ENCODE data around the gene GALNT18.
A peak's percentile ranks its signal among the peaks of the same experiment; 100 is the strongest.

The GALNT18 gene

DNA sequence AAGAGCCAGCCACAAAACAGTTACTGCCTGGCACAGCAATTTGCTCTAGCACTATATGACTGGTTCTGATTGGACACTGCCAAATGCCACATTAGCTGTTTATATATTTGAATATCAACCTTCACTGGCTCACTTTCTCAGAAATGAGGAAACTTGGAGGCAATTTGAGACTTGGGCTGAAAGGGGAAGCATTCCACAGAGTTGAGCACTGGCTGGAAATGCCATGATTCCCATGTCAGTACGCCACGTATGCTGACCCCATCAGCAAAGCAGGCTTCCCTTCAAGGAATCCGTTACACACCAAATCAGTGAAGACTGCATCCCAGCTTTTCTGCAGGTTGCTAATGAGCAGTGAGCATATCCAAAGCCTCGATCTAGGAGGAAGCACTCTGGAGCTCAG lies 34.7 kb downstream of the GALNT18 start:
- no peak for DNase-seq (ENCODE audit: low read depth)

DNA sequence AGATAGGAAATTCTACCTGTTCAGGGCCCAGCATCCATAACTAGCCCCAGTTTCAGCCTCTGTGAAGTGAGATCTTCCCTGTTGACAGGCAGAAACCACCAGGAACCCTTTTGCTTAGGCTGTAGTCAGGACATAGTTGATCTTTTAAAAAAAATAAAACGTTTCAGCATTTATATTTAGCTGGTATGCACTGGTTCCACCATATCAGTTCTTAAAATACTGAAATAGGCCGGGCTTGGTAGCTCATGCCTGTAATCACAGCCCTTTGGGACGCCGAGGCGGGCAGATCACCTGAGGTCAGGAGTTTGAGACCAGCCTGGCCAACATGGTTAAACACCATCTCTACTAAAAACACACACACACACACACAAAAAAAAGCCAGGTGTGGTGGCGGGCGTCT lies 35.3 kb downstream of the GALNT18 start:
- DNase-seq (ENCODE audit: low read depth) = no peak

DNA sequence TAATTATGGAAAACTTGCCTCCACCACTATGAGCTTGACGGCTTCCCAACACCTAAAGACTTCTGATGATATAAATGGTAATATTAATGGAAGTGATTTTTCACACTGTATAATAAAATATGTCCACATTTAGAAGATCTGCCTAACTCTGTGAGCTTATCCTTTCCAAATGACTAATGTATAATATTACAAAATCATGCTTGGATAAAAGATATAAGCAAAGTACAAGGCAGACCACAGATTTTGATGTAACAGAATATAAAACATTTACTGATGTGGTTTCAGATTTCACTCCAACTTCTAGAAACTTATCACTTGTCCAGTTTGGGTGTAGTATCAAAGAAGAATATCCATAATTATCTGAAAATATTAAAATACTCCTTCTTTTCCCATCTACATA lies 36.9 kb downstream of the GALNT18 start:
- no peak for DNase-seq (ENCODE audit: low read depth)

DNA sequence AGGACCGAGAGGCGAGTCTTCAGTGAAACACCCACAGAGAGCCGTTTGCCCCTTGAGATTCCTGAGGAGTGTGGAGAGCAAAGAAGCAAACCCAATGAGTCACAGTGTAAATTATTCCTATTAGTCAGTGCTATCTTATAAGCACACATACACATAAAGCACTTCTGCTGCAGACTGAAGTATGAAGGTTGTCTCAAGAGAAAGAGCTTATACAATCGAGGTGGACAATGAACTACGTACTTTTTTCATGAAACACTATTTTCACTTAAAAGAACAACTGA lies 37.3 kb downstream of the GALNT18 start:
- peak; percentile 42 for DNase-seq (ENCODE audit: low read depth)

DNA sequence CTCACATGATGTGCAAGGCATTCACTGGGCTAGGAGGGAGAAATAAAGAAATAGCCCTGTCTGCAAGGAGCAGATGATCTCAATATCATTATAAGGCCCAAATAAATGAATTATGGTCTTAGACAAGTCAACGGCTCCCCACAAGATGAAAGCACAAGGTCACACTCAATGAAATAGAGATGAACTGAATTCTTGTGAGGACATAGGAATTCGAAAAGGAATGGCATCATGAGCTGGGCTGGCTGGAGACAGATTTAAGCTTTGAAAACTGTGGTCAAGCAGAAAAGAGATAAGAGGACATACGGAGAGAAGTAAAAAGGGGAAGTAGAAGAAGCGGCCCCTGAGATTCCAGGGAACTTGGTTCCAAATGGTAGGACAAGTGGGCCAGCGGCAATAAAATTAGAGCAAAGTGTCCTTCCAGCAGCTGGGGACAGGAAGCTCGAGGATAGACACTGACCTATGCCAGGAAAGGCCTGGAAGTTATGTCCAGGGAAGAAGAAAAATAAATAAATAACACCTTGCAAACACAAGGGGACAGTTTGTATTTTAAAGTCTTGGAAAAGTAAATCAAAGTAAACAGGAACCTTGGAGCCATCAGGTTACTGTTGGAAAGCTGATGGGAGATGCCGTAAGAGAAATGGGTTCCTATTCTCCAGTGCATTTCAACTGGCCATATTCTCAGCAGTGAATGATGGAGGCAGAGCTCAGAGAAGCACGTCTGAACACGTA lies 37.8 kb downstream of the GALNT18 start:
- DNase-seq (ENCODE audit: low read depth) = no peak

DNA sequence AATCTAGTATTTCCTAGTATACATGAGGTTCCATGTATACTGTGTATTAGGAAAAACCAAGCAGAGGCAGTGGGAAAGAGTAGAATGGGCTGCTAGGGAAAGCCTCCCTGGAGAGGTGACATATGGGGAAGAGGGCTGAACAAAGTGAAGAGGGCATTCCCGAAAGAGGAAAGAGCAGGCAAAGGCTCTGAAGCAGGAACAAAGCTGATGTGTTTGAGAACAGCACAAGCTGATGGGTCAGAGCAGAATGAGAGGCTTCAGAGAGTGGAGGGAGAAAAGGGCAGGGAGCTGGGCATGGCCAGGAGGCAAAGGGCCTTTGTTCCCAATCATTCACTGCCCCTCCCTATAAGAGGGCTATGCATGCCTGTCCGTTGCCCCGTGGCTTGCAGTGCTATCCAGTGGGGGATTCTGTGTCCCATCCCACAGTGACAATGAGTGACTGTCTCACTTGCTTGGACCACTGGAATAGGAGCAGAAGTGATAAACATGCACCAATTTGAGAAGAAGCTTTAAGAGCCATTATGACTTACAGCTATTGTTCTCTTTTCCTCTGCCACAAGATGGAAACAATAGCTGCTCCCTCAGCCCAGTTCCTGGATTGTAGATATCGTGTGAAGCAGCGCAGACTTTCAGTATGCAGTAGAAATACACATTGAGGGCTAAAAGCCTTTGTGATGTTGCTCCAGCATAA lies 39.6 kb downstream of the GALNT18 start:
- no peak for DNase-seq (ENCODE audit: low read depth)

DNA sequence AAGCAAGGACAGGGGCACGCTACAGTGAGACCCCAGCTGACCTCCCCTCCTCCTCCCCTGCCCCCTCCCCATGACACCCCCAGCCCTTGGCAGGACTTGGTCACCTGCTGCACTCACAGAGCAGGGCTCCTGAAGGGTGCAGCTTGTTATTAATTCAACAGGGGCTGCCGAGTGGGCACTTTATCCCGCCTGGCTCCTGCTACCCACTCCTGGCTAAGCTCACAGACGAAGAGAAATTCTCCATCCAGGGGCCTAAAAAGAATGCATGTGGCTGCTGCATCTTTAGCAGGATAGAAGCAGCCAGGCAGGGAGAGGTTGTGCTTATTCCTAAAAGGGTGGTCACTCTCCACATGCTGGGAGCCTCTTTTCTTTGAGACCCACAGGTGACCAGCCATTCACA lies 40.3 kb downstream of the GALNT18 start:
- DNase-seq (ENCODE audit: low read depth) = no peak

DNA sequence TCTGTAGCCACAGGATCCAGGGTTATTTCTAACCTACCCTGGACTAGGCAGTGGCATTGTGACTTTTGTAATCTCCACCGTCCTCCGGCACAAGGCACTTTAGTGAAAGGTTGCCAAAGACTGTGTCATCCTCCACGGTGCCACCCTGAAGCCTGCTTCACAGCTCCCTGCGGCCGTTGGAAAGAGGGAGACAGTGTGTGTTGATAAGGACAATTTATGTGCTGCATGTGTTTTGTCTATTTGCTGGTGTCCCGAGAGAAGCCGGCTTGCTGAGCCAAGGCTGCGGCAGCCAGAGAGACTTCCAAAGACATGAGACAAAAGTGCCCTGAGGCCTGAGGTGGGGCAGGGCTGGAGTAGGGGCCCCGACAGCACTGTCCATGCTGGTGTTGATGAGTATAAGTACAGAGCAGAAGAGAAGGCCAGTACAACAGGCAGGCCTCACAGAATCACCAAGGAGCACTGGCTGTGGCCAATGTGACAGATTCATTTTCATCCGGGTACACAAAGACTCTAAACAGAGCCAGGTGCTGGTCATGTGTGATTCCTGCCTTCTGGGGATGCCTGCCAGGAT lies 40.9 kb downstream of the GALNT18 start:
- no peak for DNase-seq (ENCODE audit: low read depth)

DNA sequence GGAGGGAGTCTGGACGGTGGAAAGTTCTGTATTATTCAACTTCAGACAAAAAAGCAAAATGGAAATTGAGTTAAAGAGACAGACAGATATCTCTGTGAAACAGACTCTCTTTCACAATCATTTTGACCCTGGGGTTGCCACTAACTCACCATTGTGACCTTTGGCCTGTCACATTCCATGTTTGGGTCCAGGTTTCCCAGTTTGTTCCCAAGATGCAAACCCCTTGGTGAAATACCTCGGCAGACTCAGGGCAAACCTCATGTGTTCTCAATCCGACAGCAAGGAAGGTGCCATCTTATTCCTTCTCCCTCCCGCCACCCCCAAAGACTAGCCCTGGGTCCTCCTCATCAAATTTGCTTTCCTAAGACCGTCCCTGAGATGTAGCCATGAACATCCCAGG lies 41.8 kb downstream of the GALNT18 start:
- no peak for DNase-seq (ENCODE audit: low read depth)

DNA sequence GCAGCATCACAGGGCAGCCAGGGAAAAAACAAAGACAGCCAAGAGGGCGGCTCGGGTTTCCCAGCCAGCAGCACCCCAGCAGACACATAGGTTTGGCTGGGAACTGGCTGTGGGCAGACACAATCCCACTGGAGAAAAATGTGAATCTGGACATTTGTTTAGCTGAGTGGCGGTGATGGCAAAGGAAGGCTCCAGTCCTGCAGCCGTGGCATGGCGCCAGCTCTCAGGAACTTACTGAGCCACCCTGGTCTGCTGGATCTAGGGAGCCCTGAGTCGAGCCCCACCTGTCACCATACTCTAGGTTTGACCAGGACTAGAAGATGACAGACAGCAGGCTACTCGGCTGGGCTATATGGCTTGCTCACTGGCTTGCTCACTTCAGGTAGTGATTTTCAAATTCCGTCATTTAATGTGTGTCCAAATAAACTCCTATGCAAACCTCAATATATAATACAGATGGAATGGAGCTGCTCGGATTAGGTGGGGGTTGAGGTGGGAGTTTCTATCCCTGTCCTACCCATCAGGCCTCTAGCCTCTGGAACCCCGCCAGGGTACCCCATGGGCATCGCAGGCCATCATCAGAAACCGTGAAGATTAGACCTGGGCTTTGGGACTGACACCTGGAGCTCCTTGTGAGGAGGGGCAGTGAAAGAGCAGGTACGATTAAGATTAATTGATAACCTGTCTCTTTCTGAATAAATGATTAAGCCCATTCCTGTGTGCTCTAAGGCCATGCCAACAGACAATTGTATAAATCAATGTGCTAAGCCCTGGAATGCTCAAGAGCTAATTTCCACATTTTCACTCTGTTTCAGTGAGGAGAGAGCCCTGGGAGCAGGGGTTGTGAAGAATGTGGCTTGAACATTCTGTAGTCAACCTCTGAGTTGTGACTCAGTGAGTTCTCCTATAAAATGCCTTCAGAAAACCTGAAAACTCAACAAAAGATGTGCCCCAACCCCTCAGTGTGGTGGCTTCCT lies 42.5 kb downstream of the GALNT18 start:
- no peak for DNase-seq (ENCODE audit: low read depth)

DNA sequence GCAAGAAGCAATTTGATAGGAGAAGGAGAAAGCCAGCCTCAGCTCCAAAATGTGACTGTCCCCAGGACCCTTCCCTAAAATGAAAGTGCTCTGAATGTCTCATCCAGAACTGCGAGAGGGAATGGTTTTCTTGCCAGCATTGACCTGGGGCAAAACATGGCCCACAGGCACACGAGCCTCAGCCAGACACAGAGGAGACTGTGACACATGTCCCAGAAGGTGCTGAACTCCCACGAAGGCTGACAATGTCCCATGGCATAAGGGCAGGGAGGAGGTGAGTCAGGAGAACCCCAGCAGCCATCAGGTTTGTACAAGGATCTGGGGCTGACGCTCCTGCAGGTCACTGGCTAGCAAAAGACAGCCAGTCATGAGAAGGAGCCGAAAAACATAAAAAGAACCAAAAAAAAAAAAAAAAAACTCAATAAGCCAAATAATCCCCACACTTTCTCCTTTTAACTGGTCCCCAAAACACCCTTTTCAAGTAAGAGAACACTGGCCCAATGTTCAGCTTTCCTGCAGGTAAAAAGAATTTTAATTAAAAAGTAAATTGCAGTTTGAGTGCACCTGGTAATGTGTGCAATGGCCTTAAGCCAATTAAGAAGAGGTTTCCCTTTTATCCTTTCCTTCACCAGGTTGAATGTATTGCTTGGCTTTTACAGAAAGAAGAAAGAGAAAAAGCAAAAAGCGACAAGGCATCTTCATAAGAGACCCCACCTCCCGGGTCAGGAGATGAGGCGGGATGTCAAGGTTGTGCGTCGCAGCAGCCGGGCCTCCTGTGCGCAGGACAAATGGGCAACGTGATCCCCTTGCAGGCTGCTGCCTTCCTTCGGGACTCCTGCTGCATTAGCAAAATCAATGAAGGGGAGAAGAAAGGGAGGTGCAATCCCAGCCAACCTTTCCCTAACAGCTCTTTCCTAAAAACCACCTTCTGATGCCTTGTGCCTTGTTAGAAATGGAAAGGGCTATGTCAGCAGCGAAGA lies 43.6 kb downstream of the GALNT18 start:
- DNase-seq (ENCODE audit: low read depth) = no peak

DNA sequence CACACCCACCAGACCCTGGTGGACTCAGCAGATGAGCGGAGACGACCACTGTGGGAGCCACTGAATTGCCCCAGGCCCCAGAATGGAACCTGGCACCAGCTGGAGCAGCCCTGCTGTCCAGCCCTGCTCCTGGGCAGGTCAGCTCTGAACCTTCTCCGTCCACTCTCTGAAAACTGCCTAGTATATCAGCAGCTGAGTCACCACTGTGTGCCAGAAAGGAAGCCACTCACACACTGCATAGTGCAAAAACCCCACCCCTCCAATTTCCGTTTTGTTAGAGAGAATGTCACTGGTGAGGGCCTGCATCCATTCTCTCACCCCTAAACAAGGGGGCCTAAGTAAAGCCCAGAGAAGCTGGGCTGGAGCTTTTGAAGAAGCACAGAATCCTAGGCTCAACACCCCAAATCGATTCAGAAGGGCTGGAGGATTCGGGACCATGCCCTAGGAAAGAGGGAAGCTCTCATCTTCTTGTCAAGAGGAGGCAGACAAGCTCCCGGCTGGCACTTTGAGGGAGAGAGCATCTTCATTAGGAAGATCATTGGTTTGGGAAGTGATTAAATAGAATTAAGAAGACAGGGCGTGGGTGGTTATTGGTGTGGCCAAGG lies 44.5 kb downstream of the GALNT18 start:
- DNase-seq (ENCODE audit: low read depth) = no peak

DNA sequence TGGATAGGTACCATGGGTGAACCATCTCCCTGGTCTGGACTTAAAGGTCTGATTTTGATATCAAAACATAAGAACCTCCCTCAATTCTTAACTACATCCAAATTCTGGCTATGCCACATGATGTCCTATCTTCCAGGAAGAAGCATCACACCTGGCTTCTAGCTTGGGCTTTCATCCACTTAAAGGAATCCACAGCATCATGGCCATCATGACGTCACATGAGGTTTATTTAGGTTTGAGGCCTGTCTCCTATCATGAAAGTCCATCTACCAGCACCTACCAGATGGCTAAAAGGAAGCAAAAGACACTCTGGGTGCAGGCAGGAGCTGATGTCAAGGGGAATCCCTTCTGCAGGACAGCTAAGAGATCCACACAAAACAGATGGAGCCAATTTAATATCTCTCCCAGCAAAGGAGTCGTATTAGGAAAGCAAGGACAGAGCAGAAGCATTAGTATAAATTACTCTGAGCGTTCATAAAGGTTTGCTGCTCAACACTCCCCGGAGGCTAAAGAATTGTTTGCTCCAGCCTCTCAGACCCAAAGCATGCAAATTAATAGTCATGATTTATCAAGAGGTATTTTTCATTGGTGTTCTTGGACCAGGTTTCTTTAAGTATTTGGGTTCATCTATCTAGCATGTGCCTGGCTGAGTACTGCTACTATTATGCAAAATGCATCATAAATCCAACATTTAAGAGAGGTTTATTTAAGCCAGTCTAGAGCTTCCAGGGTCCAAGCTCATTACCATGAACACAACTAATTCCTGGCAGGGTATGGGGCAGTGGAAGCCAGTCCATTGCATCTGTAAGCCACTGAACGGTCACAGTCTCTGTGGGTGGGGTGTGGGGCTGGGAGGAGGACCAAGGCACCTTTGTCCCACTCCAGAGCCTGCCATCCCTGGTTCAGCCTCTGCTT lies 47.2 kb downstream of the GALNT18 start:
- no peak for DNase-seq (ENCODE audit: low read depth)

DNA sequence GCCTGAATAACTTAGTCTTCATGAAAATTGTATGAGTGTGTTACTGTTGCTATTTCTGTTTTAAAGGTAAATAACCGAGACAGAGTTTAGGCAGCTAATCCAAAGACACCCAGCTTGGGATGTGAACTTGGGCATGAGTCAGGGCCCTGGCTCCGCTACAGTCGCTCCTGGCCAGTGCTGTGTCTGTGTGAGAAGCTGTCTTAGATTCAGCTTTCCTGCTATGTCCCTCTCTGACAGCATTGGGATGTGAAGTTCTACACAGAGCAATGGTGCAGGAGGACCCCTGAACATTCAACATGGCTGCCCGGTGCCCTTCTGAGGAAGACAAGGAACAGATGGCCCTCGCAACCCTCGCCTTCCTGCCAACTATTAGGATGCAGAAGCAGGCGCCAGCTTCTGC lies 49.4 kb downstream of the GALNT18 start:
- no peak for DNase-seq (ENCODE audit: low read depth)

DNA sequence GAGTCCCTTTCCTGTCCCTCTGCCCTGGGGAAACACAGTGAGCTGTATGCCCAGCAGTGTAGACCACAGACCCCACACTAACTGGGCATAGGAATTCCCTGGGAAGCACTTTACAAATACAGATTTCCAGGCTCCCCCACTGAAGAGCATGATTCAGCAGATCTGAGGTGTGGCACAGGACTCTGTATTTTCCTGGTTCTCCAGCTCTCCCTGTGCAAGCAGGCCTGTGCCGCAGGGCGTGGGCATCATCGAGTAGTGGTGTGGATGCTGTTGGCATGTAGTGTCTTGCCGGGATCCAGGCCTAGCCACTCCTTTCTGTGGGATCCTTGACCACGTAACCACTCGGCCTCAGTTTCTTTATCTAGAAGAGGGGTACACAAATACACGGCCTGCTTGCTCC lies 49.9 kb downstream of the GALNT18 start:
- no peak for DNase-seq (ENCODE audit: low read depth)

DNA sequence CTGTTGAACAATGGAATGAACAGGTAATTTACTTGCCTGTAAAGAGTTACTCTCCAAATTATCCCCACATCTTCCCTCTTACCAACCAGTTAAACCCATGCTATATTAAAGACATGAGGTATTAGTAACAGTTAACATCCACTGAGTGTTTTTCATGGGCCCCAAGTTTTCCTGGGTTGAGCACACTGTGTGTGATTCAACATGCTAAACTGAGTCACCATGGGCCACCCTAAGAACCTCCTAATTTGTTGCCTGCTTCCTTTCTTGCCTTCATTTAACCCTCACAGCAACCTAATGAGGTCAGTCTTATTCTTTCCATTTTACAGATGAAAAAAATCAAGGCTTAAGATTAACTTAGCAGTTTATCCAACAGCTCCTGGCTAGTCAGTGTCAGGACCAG lies 51.0 kb downstream of the GALNT18 start:
- no peak for DNase-seq (ENCODE audit: low read depth)

DNA sequence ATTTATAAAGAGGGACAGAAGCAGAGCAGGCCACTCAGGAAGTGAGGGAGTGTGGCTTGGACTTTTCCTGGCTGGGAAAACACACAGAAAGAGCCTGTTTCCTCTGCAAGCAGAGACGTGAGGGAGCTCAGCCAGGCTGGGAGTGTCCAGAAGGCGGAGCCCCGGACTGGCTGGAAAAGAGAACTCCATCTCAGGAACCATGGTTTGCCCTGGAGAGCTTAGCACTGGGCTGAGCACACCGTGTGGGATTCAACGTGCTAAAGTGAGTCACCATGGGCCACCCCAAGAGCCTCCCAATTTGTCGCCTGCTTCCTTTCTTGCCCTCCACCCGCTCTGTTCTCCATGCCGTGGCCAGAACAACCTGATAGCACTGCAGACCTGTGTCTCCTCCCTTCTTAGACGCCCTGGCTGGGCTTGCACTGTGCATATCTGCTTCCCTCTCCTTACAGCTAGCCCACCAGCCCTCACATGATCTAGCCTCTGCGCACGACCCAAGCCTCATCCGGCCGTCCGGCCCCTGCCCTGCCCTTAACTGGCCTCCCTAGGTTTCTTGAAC lies 51.8 kb downstream of the GALNT18 start:
- no peak for DNase-seq (ENCODE audit: low read depth)

DNA sequence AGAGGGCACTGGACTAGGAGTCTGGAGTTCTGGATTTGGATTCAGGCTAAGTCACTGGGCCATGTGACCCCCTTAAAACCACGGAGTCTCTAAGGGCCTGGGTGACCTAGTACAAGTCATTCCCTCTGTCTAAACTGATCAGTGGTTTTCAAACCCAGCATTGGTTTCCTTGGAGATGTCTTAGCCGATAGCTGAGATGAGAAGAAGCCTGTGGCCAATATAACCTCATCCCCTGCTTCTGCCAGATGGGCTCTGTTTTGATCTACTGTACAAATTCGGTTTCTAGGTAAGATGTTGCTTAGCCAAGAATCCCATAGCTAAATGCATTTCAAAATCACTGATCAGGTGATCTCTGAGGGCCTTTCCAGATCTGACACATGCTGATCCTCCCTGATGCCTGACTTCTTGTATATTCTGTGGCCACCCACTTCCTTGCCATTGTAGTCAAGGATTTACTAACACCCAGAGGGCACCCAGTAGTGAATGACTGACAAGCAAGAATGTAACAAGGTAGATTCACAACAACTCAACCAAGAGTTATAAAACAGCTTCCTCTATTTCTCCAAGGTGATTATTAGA lies 53.1 kb downstream of the GALNT18 start:
- DNase-seq (ENCODE audit: low read depth) = no peak
